Activated T-helper 17 cell treated with anti-CD3 and anti-CD28 coated beads, Interleukin-2, amount 50 U/mL, for 72 hours (primary cell): ENCODE data around the gene PAPSS2. TPM values are rescaled to one million over a fixed set of nuclear protein-coding genes. Genes with fewer than 3 reads are reported as not detected.
A peak's percentile ranks its signal among the peaks of the same experiment; 100 is the strongest.
"Not testable (repeated sequence)": the region's sequence is repeated elsewhere in the genome, so short reads cannot be mapped to it uniquely, and the experiment has no call there.

Source experiments
- ATAC-seq: fragments of 150-1000 bp; cut with Tn5 transposase; replicated peaks from 2 replicates; pipeline ENCODE4 v1.10.0; 2021; ENCODE audit warnings: mild to moderate bottlenecking, moderate library complexity
- H3K27ac Mint-ChIP-seq: one replicate; pipeline ENCODE4 v1.8.0; 2022; ENCODE audit warnings: mixed read lengths
- H3K27me3 Mint-ChIP-seq: one replicate; pipeline ENCODE4 v1.8.0; 2022; ENCODE audit warnings: mixed read lengths
- H3K36me3 Mint-ChIP-seq: one replicate; pipeline ENCODE4 v1.8.0; 2022; ENCODE audit warnings: low read depth, mild to moderate bottlenecking, mixed read lengths
- H3K4me1 Mint-ChIP-seq: one replicate; pipeline ENCODE4 v1.8.0; 2022; ENCODE audit warnings: mixed read lengths
- H3K4me3 Mint-ChIP-seq: one replicate; pipeline ENCODE4 v1.8.0; 2022; ENCODE audit warnings: mild to moderate bottlenecking, mixed read lengths
- H3K9me3 Mint-ChIP-seq: one replicate; pipeline ENCODE4 v1.8.0; 2022; ENCODE audit warnings: mixed read lengths
- total RNA-seq, 2 donors: library from RNA; stranded (reverse); gene quantifications; one replicate each; pipeline ENCODE4 v1.2.3, GENCODE V29; 2022

The PAPSS2 gene
- total RNA-seq, 2 donors from 2014 or later = 0.66 to 4.3 TPM

DNA sequence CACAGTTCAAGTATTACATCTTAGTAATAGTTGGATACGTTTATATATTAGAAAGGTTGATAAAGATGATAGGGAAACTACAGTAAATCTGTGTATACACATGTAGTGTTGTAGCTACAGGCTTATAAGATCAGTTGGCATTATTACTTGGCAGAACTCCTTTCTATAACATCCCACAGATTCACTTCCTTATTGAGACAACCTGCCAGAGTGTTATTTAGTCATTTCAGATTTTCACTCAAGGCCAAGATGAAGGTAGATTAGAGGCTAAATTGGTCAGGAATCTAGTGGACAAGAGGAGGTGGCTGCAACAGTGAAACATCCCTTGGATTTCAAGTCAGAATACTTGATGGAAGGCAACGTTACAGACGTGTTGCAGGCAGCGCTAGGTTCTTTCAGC, 63.0 kb downstream of the PAPSS2 start:
- Mint-ChIP-seq H3K4me3 (no peak overlapping the region), H3K27ac (no peak overlapping the region), H3K36me3 (no peaks in the 10 kb centered on the region), H3K27me3 (peaks cover 18% of the 10 kb centered on the region), H3K9me3 (no peaks in the 10 kb centered on the region), H3K4me1 (no peaks in the 10 kb centered on the region)
- ATAC-seq = no peak

- Mint-ChIP-seq H3K27ac (no peak overlapping the region), H3K27me3 (peaks cover 18% of the 10 kb centered on the region), H3K4me3 (no peak overlapping the region), H3K36me3 (no peaks in the 10 kb centered on the region), H3K9me3 (no peaks in the 10 kb centered on the region), H3K4me1 (no peaks in the 10 kb centered on the region)
- no peak for ATAC-seq
Measured at GRCh38 chr10:87723500-87723899, 63.8 kb downstream of the PAPSS2 start.

DNA sequence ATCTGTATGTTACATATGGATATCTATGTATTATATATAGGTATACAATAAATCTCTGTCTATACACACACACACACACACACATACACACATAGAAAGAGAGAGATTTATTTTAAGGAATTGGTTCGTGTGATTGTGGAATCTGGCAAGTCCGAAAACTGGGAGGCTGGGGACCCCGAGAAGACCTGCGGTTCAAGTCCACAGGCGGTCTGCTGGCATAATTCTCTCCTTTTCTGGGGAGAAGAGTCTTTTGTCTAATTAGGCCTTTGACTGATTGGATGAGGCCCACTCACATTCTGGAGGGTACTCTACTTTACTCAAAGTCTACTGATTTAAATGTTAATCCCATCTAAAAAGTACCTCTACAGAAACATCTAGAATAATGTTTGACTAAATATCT, 65.1 kb downstream of the PAPSS2 start:
- Mint-ChIP-seq H3K4me1 (no peaks in the 10 kb centered on the region), H3K9me3 (no peaks in the 10 kb centered on the region), H3K27me3 (peaks cover 18% of the 10 kb centered on the region), H3K36me3 (no peaks in the 10 kb centered on the region), H3K27ac (no peak overlapping the region), H3K4me3 (no peak overlapping the region)
- no peak for ATAC-seq

DNA sequence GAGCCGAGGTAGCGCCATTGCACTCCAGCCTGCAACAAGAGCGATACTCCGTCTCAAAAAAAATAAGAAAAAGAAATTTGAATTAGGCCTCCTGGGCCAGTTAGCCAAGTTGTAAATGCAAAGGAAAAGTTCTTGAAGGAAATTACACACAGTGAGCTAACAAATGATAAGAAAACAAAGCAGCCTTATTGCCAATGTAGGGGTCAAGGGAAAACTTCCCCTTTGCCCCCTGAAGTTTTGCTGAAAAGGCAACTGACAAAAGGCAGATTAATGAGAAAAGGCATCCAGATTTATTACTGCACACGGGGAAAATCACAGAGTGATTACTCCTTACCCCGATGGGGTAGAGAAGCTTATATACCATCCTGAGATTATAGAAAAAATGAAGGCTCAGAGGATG, 70.3 kb downstream of the PAPSS2 start:
- Mint-ChIP-seq H3K4me3 (no peak overlapping the region), H3K27me3 (peaks cover 11% of the 10 kb centered on the region), H3K27ac (no peak overlapping the region), H3K9me3 (no peaks in the 10 kb centered on the region), H3K36me3 (no peaks in the 10 kb centered on the region), H3K4me1 (no peaks in the 10 kb centered on the region)
- ATAC-seq = no peak

DNA sequence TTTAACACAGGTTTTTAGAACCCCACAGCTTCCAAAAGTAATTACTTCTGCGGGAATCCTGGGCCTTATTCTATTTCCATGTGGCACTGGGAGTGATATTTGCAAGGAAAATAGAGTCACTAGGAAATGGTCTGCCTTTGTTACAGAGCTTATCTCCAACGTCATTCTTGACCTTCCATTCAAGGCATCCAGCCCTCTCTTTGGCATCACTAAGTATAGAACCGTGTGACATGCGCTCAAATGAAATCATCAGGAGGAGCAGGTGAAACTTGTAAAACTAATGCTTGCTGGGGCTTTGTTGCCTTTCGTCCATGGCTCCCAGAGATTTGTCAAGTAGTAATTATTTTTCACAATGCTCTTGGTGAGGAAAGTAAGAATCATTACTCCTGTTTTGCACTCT, 73.4 kb downstream of the PAPSS2 start:
- H3K4me1 Mint-ChIP-seq = no peaks in the 10 kb centered on the region
- H3K27ac Mint-ChIP-seq = no peak overlapping the region
- H3K27me3 Mint-ChIP-seq = peaks cover 22% of the 10 kb centered on the region
- H3K9me3 Mint-ChIP-seq = no peaks in the 10 kb centered on the region
- ATAC-seq = no peak
- H3K4me3 Mint-ChIP-seq = no peak overlapping the region
- H3K36me3 Mint-ChIP-seq = no peaks in the 10 kb centered on the region

DNA sequence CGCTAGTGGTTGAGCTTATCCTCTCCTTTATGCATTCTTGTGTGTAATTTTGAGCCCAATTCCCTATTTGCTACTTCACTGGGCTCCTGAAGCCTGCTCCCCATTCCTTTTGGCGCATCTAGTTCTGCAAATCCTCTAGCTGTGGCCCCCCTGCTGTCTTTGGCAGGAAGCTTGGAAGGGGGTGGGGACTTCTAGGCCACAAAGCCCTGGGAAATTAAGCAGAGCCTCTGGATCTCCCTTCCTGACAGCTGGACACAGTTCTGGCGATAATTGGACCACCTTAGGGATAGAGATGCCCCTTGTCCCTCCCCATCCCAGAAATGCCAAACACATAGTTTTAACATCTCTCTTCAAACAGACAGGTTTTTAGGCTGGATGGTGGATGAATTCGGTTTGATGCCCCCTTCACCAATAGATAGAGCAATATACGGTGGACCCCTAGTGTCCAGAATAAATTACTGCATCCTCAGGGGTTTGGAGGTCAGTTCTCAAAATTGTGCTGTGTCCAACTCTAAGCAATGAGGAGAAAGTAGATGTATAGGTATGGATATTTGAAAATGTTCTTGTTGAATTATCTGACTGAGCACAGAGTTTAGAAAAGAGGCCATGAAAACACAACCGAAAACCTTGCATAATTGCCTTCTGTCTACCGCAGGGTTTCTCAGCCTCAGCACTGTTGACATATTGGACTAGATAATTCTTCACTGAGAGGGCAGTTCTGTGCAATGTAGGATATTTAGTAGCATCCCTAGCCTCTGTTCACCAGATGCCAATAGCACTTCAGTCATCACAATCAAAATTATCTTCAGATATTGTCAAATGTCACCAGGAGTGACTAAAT, 75.5 kb downstream of the PAPSS2 start:
- ATAC-seq = no peak
- Mint-ChIP-seq H3K4me3 (no peak overlapping the region), H3K9me3 (no peaks in the 10 kb centered on the region), H3K36me3 (no peaks in the 10 kb centered on the region), H3K27me3 (peaks cover 30% of the 10 kb centered on the region), H3K4me1 (no peaks in the 10 kb centered on the region), H3K27ac (no peak overlapping the region)

DNA sequence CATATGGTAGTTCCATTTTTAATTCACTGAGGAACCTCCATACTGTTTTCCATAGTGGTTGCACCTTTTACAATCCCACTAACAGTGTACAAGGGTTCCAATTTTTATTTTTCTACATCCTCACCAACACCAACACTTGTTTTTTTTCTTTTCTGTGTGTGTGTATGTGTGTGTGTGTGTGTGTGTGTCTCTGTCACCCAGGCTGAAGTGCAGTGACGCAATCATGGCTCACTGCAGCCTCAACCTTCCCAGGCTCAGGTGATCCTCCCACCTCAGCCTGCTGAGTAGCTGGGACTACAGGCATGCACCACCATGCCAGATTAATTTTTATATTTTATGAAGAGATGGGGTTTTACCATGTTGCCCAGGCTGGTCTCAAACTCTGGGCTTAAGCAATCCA, 78.6 kb downstream of the PAPSS2 start:
- not testable (repeated sequence) for H3K4me1 Mint-ChIP-seq, H3K27ac Mint-ChIP-seq, H3K36me3 Mint-ChIP-seq, H3K9me3 Mint-ChIP-seq, H3K4me3 Mint-ChIP-seq, ATAC-seq
- H3K27me3 Mint-ChIP-seq = peaks cover 30% of the 10 kb centered on the region

- H3K4me3 Mint-ChIP-seq = no peak overlapping the region
- H3K4me1 Mint-ChIP-seq = no peaks in the 10 kb centered on the region
- no peaks in the 10 kb centered on the region for H3K36me3 Mint-ChIP-seq
- H3K9me3 Mint-ChIP-seq = no peaks in the 10 kb centered on the region
- no peak for ATAC-seq
- H3K27me3 Mint-ChIP-seq = peaks cover 21% of the 10 kb centered on the region
- no peak overlapping the region for H3K27ac Mint-ChIP-seq
Measured at GRCh38 chr10:87739703-87740102, 80.0 kb downstream of the PAPSS2 start.

GRCh38 chr10:87740254-87740655, 80.6 kb downstream of the PAPSS2 start:
- Mint-ChIP-seq H3K27ac (no peak overlapping the region), H3K27me3 (peaks cover 17% of the 10 kb centered on the region), H3K9me3 (no peaks in the 10 kb centered on the region), H3K4me3 (no peak overlapping the region), H3K36me3 (no peaks in the 10 kb centered on the region), H3K4me1 (no peaks in the 10 kb centered on the region)
- ATAC-seq = no peak

- H3K4me3 Mint-ChIP-seq, H3K36me3 Mint-ChIP-seq, H3K27me3 Mint-ChIP-seq, H3K4me1 Mint-ChIP-seq, H3K9me3 Mint-ChIP-seq, ATAC-seq, H3K27ac Mint-ChIP-seq: not testable (repeated sequence)
Measured at GRCh38 chr10:87742992-87743610, 83.4 kb downstream of the PAPSS2 start.

DNA sequence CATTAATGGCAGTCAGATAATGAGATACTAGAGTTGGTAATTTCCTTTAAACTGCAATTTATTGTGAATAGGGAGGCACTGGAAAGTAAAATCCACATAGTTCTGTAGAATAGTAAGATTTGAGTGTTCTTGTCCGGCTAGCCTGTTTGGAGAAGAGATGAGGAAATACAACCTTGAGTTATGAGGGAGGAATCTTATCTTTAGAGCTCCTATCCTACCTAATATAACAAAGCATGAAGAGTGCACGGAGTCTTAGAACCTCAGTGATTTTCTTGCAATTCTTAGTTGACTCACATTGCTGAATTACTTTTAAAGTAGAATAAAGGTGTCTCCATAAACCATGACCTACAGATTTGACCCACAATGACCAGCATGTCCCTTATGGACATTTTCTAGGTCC, 84.9 kb downstream of the PAPSS2 start:
- Mint-ChIP-seq H3K4me3 (no peak overlapping the region), H3K4me1 (no peaks in the 10 kb centered on the region), H3K9me3 (peaks cover 3% of the 10 kb centered on the region), H3K27ac (no peak overlapping the region), H3K36me3 (no peaks in the 10 kb centered on the region), H3K27me3 (peaks cover 3% of the 10 kb centered on the region)
- ATAC-seq = no peak

DNA sequence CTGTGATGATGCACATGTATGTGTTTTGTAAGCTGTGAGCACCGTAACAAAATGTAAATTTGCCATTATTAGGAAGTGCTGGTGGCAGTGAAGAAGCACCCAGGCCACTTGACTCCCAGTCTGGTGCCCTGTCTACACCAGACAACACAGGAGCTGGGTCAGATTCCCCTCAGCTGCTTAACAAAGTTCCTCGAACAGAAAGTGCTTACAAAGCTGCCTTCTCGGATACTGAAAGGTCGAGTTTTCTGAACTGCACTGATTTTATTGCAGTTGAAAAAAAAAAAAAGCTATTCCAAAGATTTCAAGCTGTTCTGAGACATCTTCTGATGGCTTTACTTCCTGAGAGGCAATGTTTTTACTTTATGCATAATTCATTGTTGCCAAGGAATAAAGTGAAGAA, 87.2 kb downstream of the PAPSS2 start:
- no peaks in the 10 kb centered on the region for H3K27me3 Mint-ChIP-seq
- peaks cover 3% of the 10 kb centered on the region for H3K9me3 Mint-ChIP-seq
- H3K4me1 Mint-ChIP-seq = peaks cover 10% of the 10 kb centered on the region
- H3K27ac Mint-ChIP-seq = no peak overlapping the region
- no peak for ATAC-seq
- H3K4me3 Mint-ChIP-seq = no peak overlapping the region
- no peaks in the 10 kb centered on the region for H3K36me3 Mint-ChIP-seq

DNA sequence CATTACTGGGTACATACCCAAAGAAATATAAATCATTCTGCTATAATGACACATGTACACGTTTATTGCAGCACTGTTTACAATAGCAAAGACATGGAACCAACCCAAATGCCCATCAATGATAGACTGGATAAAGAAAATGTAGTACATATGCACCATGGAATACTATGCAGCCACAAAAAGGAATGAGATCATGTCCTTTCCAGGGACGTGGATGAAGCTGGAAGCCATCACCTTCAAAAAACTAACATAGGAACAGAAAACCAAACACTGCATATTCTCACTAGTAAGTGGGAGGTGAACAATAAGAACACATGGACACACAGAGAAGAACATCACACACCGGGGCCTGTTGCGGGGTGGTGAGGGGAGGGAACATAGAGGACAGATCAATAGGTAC, 88.6 kb downstream of the PAPSS2 start:
- not testable (repeated sequence) for H3K9me3 Mint-ChIP-seq, H3K4me3 Mint-ChIP-seq, ATAC-seq, H3K36me3 Mint-ChIP-seq, H3K27ac Mint-ChIP-seq, H3K27me3 Mint-ChIP-seq
- H3K4me1 Mint-ChIP-seq = peaks cover 15% of the 10 kb centered on the region

- ATAC-seq = peak; percentile 54
- H3K36me3 Mint-ChIP-seq = peaks cover 27% of the 10 kb centered on the region
- peak overlapping the region; percentile 29 for H3K4me3 Mint-ChIP-seq
- no peaks in the 10 kb centered on the region for H3K27me3 Mint-ChIP-seq
- H3K4me1 Mint-ChIP-seq = peaks cover 25% of the 10 kb centered on the region
- peaks cover 3% of the 10 kb centered on the region for H3K9me3 Mint-ChIP-seq
- H3K27ac Mint-ChIP-seq = peak overlapping the region; percentile 67
Measured at GRCh38 chr10:87750001-87750671, 90.5 kb downstream of the PAPSS2 start.

DNA sequence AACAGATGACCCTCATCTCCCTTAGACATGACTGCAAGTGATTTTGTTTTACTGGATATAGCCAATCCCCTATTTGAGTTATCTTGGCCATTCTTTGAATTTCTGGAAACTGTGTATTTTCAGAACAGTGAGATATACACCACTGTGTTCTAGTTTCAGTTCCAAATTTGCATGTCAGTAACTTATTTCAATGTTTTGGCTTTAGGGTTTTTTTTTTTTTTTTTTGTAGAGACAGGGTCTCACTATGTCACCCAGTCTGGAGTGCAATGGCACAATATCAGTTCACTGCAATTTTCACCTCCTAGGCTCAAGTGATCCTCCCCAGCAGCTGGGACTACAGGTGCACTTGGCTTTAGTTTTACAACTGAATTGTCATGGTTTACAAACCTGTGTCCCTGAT, 91.1 kb downstream of the PAPSS2 start:
- Mint-ChIP-seq H3K4me1 (peaks cover 25% of the 10 kb centered on the region), H3K36me3 (peaks cover 34% of the 10 kb centered on the region), H3K9me3 (peaks cover 3% of the 10 kb centered on the region), H3K27me3 (no peaks in the 10 kb centered on the region), H3K4me3 (peak overlapping the region; percentile 29), H3K27ac (peak overlapping the region; percentile 67)
- ATAC-seq = peak; percentile 61
